T-cell (primary cell): ENCODE measurements around the gene HAAO. TPM values are rescaled to one million over a fixed set of nuclear protein-coding genes. Genes with fewer than 3 reads are reported as not detected.

Experiments used
- ATAC-seq, 4 experiments: fragments of 200-7000 bp in 3 of 4; fragments of 150-1000 bp in 1 of 4; cut with Tn5 transposase; replicated peaks in 1 of 4; 1 replicate in 3 of 4; 2 replicates in 1 of 4; pipeline ENCODE4 v1.10.0; 2021; ENCODE audit warnings: moderate library complexity in 3 of 4, mild to moderate bottlenecking in 2 of 4, moderate number of reproducible peaks in 1 of 4
- CTCF ChIA-PET, 2 donors: fragments of 300-600 bp; sonication (Branson Sonifier 250); formaldehyde crosslinking; loops; one replicate each; lab custom pipeline; 2022; ENCODE audit warnings: antibody characterized with exemption in 2 of 2; lab: Charles Lee
- POLR2A ChIA-PET, 2 donors: fragments of 300-600 bp; sonication (Branson Sonifier 250); formaldehyde crosslinking; loops; one replicate each; lab custom pipeline; 2022; ENCODE audit warnings: antibody characterized with exemption in 2 of 2; lab: Charles Lee
- DNase-seq, 35 experiments: peaks; one replicate each; pipeline versions ENCODE4 v3.0.0 to v3.0.0-alpha.2; 2013 to 2023
- H3K27ac ChIP-seq: one replicate; pipeline ENCODE4 v1.5.1; 2013; ENCODE audit warnings: low read length
- H3K27me3 ChIP-seq, 2 experiments: replicated peaks in 1 of 2; 1 replicate in 1 of 2; 2 replicates in 1 of 2; pipeline versions ENCODE4 v1.6.1 to v1.7.0; 2013; ENCODE audit warnings: low read length in 1 of 2, mixed read lengths in 1 of 2; ENCODE audit not compliant: control insufficient read depth in 2 of 2, insufficient read depth in 2 of 2; ENCODE audit errors: extremely low read depth in 1 of 2
- H3K36me3 ChIP-seq, 2 donors: 1 replicate in 1 of 2; 2 replicates in 1 of 2; pipeline versions ENCODE4 v1.6.1 to v1.7.0; 2013; ENCODE audit warnings: low read length in 1 of 2; ENCODE audit not compliant: control insufficient read depth in 2 of 2, insufficient read depth in 1 of 2; ENCODE audit errors: extremely low read depth in 1 of 2
- H3K4me1 ChIP-seq, 2 experiments: 1 replicate in 1 of 2; 2 replicates in 1 of 2; pipeline versions ENCODE4 v1.6.1 to v1.7.0; 2013; ENCODE audit warnings: low read length in 2 of 2, mixed read lengths in 1 of 2; ENCODE audit not compliant: insufficient read depth in 2 of 2, control insufficient read depth in 1 of 2; ENCODE audit errors: extremely low read depth in 1 of 2
- H3K4me3 ChIP-seq, 2 donors: 1 replicate in 1 of 2; 2 replicates in 1 of 2; pipeline versions ENCODE4 v1.5.1 to v1.7.0; 2013; ENCODE audit warnings: mild to moderate bottlenecking in 2 of 2, low read length in 1 of 2, moderate library complexity in 1 of 2; ENCODE audit not compliant: control insufficient read depth in 1 of 2; ENCODE audit errors: extremely low read depth in 1 of 2
- H3K9me3 ChIP-seq: 2 replicates; pipeline ENCODE4 v1.7.0; 2013
- H3K27ac Mint-ChIP-seq, 2 donors: one replicate each; pipeline ENCODE4 v1.8.0; 2020 to 2021; ENCODE audit warnings: mild to moderate bottlenecking in 2 of 2, mixed read lengths in 2 of 2
- H3K27me3 Mint-ChIP-seq, 2 donors: one replicate each; pipeline ENCODE4 v1.8.0; 2021 to 2022; ENCODE audit warnings: mixed read lengths in 2 of 2
- H3K36me3 Mint-ChIP-seq: one replicate; pipeline ENCODE4 v1.8.0; 2021; ENCODE audit warnings: mixed read lengths
- H3K4me1 Mint-ChIP-seq, 3 donors: one replicate each; pipeline ENCODE4 v1.8.0; 2020 to 2022; ENCODE audit warnings: mixed read lengths in 3 of 3, mild to moderate bottlenecking in 1 of 3
- H3K4me3 Mint-ChIP-seq, 3 donors: one replicate each; pipeline ENCODE4 v1.8.0; 2020 to 2022; ENCODE audit warnings: mild to moderate bottlenecking in 3 of 3, mixed read lengths in 3 of 3, moderate library complexity in 3 of 3
- H3K9me3 Mint-ChIP-seq, 3 donors: one replicate each; pipeline ENCODE4 v1.8.0; 2020 to 2022; ENCODE audit warnings: mixed read lengths in 3 of 3
- WGBS: methylation state at CpG from one replicate; pipeline ENCODE4 v1.1.5; 2013; ENCODE audit warnings: missing lambda C conversion rate; ENCODE audit not compliant: insufficient coverage; 5-methylcytosine and 5-hydroxymethylcytosine counted together
- total RNA-seq, 35 experiments: library from RNA in 6 of 35; stranded (reverse) in 6 of 35; fragments of 120-200 nt in 1 of 35; gene quantifications; one replicate each; pipeline versions ENCODE4 v1.2.1 to v1.2.4 and lab custom pipeline; 2013 to 2026

The HAAO gene
- total RNA-seq, 5 donors from 2014 or later (not counting 1 experiment from before 2014, with no cell fraction given): 0.38 to 0.72 (median 0.61) TPM; not detected in 2

GRCh38 chr2:42764096-42764495 lies 28.3 kb downstream of the HAAO start, which contains the start of gene OXER1:
Gene OXER1, minus strand, starts transcription at chr2:42764135. Its CDS starts 73 bp downstream, at chr2:42764062.
- H3K36me3 ChIP-seq: peaks cover 0 to 27% of the 10 kb centered on the region in 2 donors
- H3K27ac ChIP-seq: no peak within 1 kb of the TSS
- WGBS: 25% methylated on average over 2 of the region's 5 CpGs
- Mint-ChIP-seq H3K36me3 (peaks cover 14% of the 10 kb centered on the region), H3K27me3 (no peaks in the 10 kb centered on the region), H3K4me3 (no peak within 1 kb of the TSS), H3K4me1 (peaks cover 0 to 4% (median 2%) of the 10 kb centered on the region in 3 donors), H3K27ac (peak within 1 kb of the TSS in 1 of 2 donors; percentile 6), H3K9me3 (no peaks in the 10 kb centered on the region)
- no peaks in the 10 kb centered on the region for H3K27me3 ChIP-seq
- H3K9me3 ChIP-seq: no peaks in the 10 kb centered on the region
- ATAC-seq (no peak), DNase-seq (peak in 1 of 35 experiments; percentile 18)
- H3K4me3 ChIP-seq: no peak within 1 kb of the TSS
- no peaks in the 10 kb centered on the region for H3K4me1 ChIP-seq
- CTCF ChIA-PET: no interaction called here
- POLR2A ChIA-PET: no interaction called here

- H3K27ac ChIP-seq: no peak overlapping the region
- H3K9me3 ChIP-seq: no peaks in the 10 kb centered on the region
- H3K36me3 Mint-ChIP-seq: peaks cover 16% of the 10 kb centered on the region
- H3K27me3 ChIP-seq: no peaks in the 10 kb centered on the region
- no peak overlapping the region for H3K4me3 ChIP-seq
- ATAC-seq: no peak
- 93% methylated on average over 37 of the region's 45 CpGs for WGBS
- peaks cover 0 to 4% (median 2%) of the 10 kb centered on the region in 3 donors for H3K4me1 Mint-ChIP-seq
- H3K27ac Mint-ChIP-seq: peak overlapping the region in 1 of 2 donors; percentile 6
- H3K27me3 Mint-ChIP-seq: no peaks in the 10 kb centered on the region
- POLR2A ChIA-PET: no interaction called here
- H3K4me1 ChIP-seq: no peaks in the 10 kb centered on the region
- no peak overlapping the region for H3K4me3 Mint-ChIP-seq
- DNase-seq: no peak
- no peaks in the 10 kb centered on the region for H3K9me3 Mint-ChIP-seq
- peaks cover 0 to 27% of the 10 kb centered on the region in 2 donors for H3K36me3 ChIP-seq
- CTCF ChIA-PET: no interaction called here
Measured at GRCh38 chr2:42762823-42763804, 29.3 kb downstream of the HAAO start.

- 94% methylated on average over 2 of the region's 5 CpGs for WGBS
- Mint-ChIP-seq H3K36me3 (peaks cover 18% of the 10 kb centered on the region), H3K27me3 (no peaks in the 10 kb centered on the region), H3K4me3 (no peak overlapping the region), H3K9me3 (no peaks in the 10 kb centered on the region), H3K4me1 (peaks cover 0 to 4% (median 2%) of the 10 kb centered on the region in 3 donors), H3K27ac (no peak overlapping the region)
- Histone ChIP-seq H3K4me1 (no peaks in the 10 kb centered on the region), H3K4me3 (no peak overlapping the region), H3K9me3 (no peaks in the 10 kb centered on the region), H3K27me3 (no peaks in the 10 kb centered on the region), H3K36me3 (peaks cover 0 to 27% of the 10 kb centered on the region in 2 donors), H3K27ac (no peak overlapping the region)
- no peak for DNase-seq
- CTCF ChIA-PET: no interaction called here
- POLR2A ChIA-PET: no interaction called here
- no peak for ATAC-seq
Measured at GRCh38 chr2:42762155-42762554, 30.2 kb downstream of the HAAO start.

- Mint-ChIP-seq H3K27me3 (no peaks in the 10 kb centered on the region), H3K4me1 (peaks cover 0 to 4% (median 2%) of the 10 kb centered on the region in 3 donors), H3K4me3 (no peak overlapping the region), H3K36me3 (peaks cover 18% of the 10 kb centered on the region), H3K27ac (no peak overlapping the region), H3K9me3 (no peaks in the 10 kb centered on the region)
- ATAC-seq (no peak), DNase-seq (no peak)
- Histone ChIP-seq H3K4me3 (no peak overlapping the region), H3K27me3 (no peaks in the 10 kb centered on the region), H3K9me3 (no peaks in the 10 kb centered on the region), H3K36me3 (peaks cover 0 to 28% of the 10 kb centered on the region in 2 donors), H3K27ac (no peak overlapping the region), H3K4me1 (no peaks in the 10 kb centered on the region)
- 84% methylated on average over 8 of the region's 9 CpGs for WGBS
- CTCF ChIA-PET: no interaction called here
- POLR2A ChIA-PET: no interaction called here
Measured at GRCh38 chr2:42761554-42761953, 30.8 kb downstream of the HAAO start.

- no peak overlapping the region for H3K4me3 Mint-ChIP-seq
- Histone ChIP-seq H3K4me1 (no peaks in the 10 kb centered on the region), H3K27ac (no peak overlapping the region), H3K9me3 (no peaks in the 10 kb centered on the region), H3K27me3 (no peaks in the 10 kb centered on the region), H3K4me3 (no peak overlapping the region), H3K36me3 (peaks cover 10 to 35% of the 10 kb centered on the region in 2 donors)
- no peaks in the 10 kb centered on the region for H3K9me3 Mint-ChIP-seq
- no peak for DNase-seq
- peaks cover 23% of the 10 kb centered on the region for H3K36me3 Mint-ChIP-seq
- no peak for ATAC-seq
- H3K27me3 Mint-ChIP-seq: no peaks in the 10 kb centered on the region
- peaks cover 0 to 7% (median 4%) of the 10 kb centered on the region in 3 donors for H3K4me1 Mint-ChIP-seq
- no peak overlapping the region for H3K27ac Mint-ChIP-seq
- WGBS: no CpG with 5 or more reads among the region's 1 CpG
- ChIA-PET POLR2A (interaction anchor here in 1 of 2 donors (0.6 kb wide), 1 partner anchor 17 kb away, joined by 11 read pairs; no protein-coding TSS in a partner anchor), CTCF (interaction anchor here in 1 of 2 donors (0.6 kb wide), 2 partner anchors 234 to 623 kb away, joined by 3 read pairs; no protein-coding TSS in a partner anchor)
Measured at GRCh38 chr2:42758751-42759150, 33.6 kb downstream of the HAAO start.

GRCh38 chr2:42757981-42758740 lies 34.2 kb downstream of the HAAO start:
- no peak overlapping the region for H3K4me3 Mint-ChIP-seq
- CTCF ChIA-PET: interaction anchor here in 1 of 2 donors (0.6 kb wide), 2 partner anchors 233 to 622 kb away, joined by 3 read pairs; no protein-coding TSS in a partner anchor
- whole genome bisulfite sequencing: 93% methylated on average over 2 of the region's 4 CpGs

More at GRCh38 chr2:42757981-42758740, 34.2 kb downstream of the HAAO start:
- Histone ChIP-seq H3K27me3 (no peaks in the 10 kb centered on the region), H3K27ac (no peak overlapping the region), H3K4me1 (no peaks in the 10 kb centered on the region), H3K9me3 (no peaks in the 10 kb centered on the region), H3K4me3 (no peak overlapping the region), H3K36me3 (peaks cover 10 to 33% of the 10 kb centered on the region in 2 donors)
- no peak for DNase-seq
- Mint-ChIP-seq H3K27ac (no peak overlapping the region), H3K27me3 (no peaks in the 10 kb centered on the region), H3K9me3 (no peaks in the 10 kb centered on the region), H3K4me1 (peaks cover 0 to 10% (median 3%) of the 10 kb centered on the region in 3 donors), H3K36me3 (peaks cover 24% of the 10 kb centered on the region)
- POLR2A ChIA-PET: interaction anchor here in 1 of 2 donors (0.5 kb wide), 1 partner anchor 664 kb away, joined by 6 read pairs; no protein-coding TSS in a partner anchor
- ATAC-seq: no peak
